NT2/D1 (cell line): ENCODE measurements around the gene IKZF5.

Source experiments
- SUZ12 ChIP-seq: IDR thresholded peaks from 2 replicates; pipeline ENCODE4 v1.6.1; 2011; ENCODE audit not compliant: insufficient read length, insufficient read depth; ENCODE audit errors: extremely low read depth
- YY1 ChIP-seq: IDR thresholded peaks from 2 replicates; pipeline ENCODE4 v1.6.1; 2011; ENCODE audit not compliant: insufficient read length, insufficient read depth

- TF ChIP-seq YY1: no peak
- no peak for TF ChIP-seq SUZ12
Measured at GRCh38 chr10:123017421-123018165, 9.0 kb upstream of the IKZF5 start.
